GM20431 (cell line): Measurements from ENCODE around the gene ZNF365.
"Not testable (repeated sequence)": the region's sequence is repeated elsewhere in the genome, so short reads cannot be mapped to it uniquely, and the experiment has no call there.

Experiments
- in situ Hi-C: fragments of 300-500 bp; cut with MseI, MboI; formaldehyde crosslinking; loops from one replicate; pipeline ENCODE4 v1.15.0; 2020; ENCODE audit warnings: low sequenced_read_pairs; ENCODE audit not compliant: unreplicated experiment

The ZNF365 gene

DNA sequence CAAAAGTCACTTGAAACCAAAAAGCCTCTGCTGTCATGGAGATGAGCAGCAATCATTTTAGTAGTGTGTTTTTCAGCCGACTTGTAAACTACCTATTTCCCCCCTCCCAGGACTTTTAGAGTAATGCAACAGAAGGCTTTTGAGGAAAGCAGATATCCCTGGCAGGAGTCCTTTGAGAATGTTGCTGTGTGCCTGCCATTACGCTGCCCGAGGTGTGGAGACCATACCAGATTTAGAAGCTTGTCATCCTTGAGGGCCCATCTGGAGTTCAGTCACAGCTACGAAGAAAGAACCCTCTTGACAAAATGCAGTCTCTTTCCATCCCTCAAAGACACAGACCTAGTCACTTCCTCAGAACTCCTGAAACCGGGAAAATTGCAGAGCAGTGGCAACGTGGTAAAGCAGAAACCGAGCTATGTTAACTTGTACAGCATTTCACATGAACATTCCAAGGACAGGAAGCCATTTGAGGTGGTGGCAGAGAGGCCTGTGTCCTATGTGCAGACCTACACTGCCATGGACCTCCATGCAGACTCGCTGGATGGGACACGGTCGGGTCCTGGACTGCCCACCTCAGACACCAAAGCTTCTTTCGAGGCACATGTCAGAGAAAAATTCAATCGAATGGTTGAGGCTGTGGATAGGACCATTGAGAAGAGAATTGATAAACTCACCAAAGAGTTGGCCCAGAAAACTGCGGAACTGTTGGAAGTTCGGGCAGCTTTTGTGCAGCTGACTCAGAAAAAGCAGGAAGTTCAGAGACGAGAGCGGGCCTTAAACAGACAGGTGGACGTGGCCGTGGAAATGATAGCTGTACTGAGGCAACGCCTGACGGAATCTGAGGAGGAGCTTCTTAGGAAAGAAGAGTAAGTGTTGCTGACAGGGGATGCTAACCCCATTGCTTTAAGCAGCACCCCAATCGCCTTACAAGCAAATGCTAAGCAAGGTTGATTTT lies 2.2 kb downstream of the ZNF365 start:
- in situ Hi-C loops, result no loop called here

- in situ Hi-C loops, result no loop called here
Observed at GRCh38 chr10:62377026-62377415, 2.9 kb downstream of the ZNF365 start.

- in situ Hi-C loops, result no loop called here
Observed at GRCh38 chr10:62377966-62378365, 3.8 kb downstream of the ZNF365 start.

- in situ Hi-C loops, result not testable (repeated sequence)
Observed at GRCh38 chr10:62378877-62379276, 4.7 kb downstream of the ZNF365 start.

DNA sequence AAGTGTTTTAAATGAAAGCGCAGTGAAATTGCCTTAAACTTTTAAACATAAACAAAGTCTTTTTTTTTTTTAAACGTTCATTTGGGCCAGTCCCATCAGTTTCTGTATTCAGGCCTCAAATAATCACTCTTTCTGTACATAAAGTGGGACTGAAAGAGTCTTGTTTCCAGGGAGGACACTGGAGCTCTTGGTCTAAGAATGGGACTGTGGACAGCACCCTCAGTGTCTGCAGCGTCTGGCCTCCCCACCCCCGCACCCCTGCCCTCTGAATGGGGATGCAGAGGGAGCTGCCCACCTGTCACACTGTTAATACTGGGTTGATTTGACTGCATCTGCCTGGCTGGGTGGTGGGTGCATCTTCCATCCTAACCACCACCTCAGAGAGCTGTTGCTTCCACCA lies 5.2 kb downstream of the ZNF365 start:
- in situ Hi-C loops, result no loop called here

DNA sequence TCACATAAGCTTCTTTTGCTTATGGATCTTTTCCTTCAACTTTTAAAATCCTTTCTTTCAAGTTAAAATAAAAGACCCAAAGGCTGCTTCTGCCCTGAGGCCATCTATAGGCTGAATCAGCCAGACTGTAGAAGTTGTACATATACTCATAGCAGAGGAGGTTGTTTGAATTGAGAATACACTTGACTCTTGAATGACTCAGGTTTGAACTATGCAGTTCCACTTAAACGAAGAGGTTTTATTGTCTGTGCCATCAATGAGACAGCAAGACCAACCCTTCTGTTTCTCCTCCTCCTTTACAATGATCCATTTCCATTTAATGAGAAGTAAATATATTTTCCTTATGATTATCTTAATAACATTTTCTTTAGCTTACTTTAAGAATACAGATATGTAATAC lies 5.8 kb downstream of the ZNF365 start:
- in situ Hi-C loops, result no loop called here

- in situ Hi-C loops, result no loop called here
Observed at GRCh38 chr10:62381385-62382102, 7.4 kb downstream of the ZNF365 start.

DNA sequence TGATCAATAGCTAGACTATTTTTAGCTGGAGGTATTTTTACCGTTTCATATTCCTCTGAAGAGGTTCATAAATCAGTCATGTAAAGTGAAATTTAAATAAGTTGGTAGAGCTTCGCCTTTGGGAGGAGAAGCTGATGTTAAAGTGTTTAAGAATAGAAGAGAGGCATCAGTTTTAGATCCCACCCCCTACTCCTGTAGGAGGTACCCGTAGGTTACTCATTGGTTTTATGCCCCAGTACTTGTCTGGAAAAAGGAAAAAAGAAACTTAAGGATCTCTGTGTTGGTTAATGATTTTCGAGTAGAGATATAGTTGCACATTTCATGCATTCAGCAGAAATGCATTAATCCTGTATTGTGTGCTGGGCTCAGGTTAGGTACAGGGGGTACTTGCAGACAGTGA lies 8.7 kb downstream of the ZNF365 start:
- in situ Hi-C loops, result no loop called here

GRCh38 chr10:62384057-62384446 lies 9.9 kb downstream of the ZNF365 start:
- in situ Hi-C loops, result no loop called here

DNA sequence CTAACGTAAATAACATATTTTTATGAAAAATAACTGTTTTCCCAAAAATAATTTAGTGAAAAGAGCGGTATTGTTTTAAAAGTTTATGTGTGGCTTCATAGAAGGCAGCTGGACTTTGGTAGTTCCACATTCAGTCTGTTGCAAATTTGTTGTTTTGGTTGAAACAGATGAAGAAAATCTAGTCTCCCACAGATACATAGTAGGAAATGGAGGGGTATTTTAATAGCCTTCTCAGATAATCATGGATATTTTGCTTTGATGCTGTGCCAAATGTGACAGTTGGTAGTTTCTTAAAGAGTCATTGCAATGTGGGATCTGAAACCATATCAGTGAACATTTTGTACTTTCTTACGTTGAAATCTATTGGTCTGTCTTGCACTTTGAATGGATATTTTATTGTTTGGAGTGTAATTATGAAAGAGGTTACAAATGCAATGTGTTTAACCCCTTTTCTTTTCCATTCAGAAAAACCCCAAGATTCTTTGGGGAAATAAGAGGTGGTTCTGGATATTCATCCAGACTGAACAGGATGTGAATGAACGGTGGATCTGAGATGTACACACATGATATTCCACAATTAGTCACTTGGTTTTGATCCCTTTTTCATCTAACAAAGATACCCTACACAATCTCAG lies 10.4 kb downstream of the ZNF365 start:
- in situ Hi-C loops, result no loop called here

GRCh38 chr10:62386356-62387320 lies 12.5 kb downstream of the ZNF365 start:
- in situ Hi-C loops, result no loop called here

GRCh38 chr10:62388328-62388727 lies 14.2 kb downstream of the ZNF365 start:
- in situ Hi-C loops, result no loop called here

DNA sequence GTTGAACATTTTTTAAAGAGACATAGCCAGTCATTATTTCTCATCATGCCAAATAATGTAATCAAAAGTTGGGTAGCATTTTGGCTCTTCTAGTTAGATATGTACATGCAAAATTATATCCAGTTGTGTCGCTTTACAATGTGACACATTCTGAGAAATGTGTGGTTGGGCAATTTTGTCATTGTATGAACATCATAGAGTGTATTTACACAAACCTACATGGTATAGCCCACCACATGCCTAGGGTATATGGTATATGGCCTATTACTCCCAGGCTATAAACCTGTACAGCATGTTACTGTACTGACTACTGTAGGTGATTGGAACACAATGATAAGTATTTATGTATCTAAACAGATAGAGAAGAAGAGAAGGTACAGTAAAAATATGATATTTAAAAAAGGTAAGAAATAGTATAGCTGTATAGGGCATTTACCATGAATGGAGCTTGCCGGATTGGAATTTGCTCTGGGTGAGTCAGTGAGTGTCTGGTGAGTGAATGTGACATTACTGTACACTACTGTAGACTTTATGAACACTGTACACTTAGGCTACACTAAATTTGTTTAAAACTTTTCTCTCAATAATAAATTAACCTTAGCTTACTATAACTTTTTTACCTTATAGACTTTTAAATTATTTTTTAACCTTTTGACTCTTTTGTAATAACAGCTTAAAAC lies 16.5 kb downstream of the ZNF365 start:
- in situ Hi-C loops, result no loop called here

DNA sequence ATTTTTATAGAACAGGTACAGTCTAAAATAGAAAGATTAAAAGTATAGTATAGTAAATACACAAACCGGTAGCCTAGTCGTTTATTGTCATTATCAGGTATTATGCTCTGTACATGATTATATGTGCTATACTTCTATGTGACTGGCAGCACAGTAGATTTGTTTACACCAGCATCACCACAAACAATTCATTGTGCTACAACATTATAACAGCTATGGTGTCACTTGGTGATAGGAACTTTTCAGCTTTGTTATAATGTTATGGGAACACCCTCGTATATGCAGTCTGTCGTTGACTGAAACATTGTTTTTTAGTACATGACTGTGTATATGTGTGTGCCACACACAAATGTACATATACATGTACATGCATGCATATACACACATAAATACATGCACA lies 19.1 kb downstream of the ZNF365 start:
- in situ Hi-C loops, result no loop called here

- in situ Hi-C loops, result no loop called here
Observed at GRCh38 chr10:62394556-62395018, 20.4 kb downstream of the ZNF365 start.

- in situ Hi-C loops, result no loop called here
Observed at GRCh38 chr10:62395892-62396291, 21.7 kb downstream of the ZNF365 start.

DNA sequence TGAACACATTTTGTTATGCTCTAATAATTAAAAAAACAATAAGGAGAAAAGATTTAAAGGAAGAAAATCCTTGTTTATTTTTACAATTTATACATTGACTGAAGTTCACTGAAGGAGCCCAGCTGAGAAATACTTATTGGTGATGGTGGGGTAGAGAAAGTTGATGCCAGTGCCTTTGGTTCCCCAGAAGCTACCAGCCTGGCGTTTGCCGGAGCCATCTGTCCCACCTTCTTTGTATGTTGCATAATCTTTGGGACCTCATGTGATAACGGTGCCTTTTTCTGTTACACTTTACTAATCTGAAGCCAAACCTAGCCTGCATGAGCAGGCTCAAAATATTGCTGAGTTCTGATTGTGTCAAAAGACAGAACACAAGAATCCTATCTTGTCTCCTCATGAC lies 22.7 kb downstream of the ZNF365 start:
- in situ Hi-C loops, result no loop called here

GRCh38 chr10:62399211-62399610 lies 25.0 kb downstream of the ZNF365 start:
- in situ Hi-C loops, result no loop called here

DNA sequence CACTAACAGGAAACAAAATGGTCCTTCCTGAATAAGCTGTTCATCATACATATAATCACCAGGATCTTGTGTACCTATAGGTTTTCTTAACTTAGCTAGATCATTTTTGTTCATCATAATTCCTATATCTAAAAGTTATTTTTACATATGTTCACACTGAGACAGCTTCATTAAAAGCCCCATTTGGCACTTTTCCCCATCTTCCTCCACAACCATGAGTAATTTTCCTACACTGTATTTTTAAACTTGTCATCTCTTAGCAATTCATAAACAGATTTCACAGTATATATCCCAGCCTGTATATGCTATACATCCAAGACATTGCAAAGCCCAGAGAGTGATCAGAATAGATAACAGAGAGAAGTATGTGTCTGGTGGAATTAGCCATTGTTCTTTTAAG lies 28.3 kb downstream of the ZNF365 start:
- in situ Hi-C loops, result no loop called here
